GDM1 (cell line): ENCODE data around the gene LAMA2.

Experiments
- DNase-seq: peaks from one replicate; lab custom pipeline; 2025; lab: John Stamatoyannopoulos, UW

The LAMA2 gene

GRCh38 chr6:129516005-129516404 lies 633.1 kb downstream of the LAMA2 start:
- DNase-seq = no peak

DNA sequence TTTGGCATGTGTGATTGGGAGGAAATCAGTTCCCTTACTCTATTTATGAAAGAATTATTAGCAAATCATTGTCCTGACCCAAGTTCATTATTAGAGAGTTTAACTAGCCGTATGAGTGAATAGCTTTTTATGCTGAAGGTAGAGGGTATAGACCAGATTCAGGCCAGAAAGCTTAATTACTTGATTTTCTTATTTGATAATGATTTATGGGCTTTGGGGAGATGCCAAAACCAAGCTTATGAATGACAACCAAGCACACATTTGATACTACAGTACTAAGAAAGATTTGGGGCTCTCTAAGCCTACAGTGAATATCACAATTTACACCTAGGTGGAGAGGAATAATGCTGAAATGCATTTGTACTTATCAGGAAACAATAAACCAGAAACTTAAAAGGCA lies 633.8 kb downstream of the LAMA2 start:
- no peak for DNase-seq

GRCh38 chr6:129517288-129517687 lies 634.4 kb downstream of the LAMA2 start:
- DNase-seq = no peak

- DNase-seq = no peak
These were observed 636.8 kb downstream of the LAMA2 start for GRCh38 chr6:129519750-129520149.

GRCh38 chr6:129521946-129522345 lies 639.0 kb downstream of the LAMA2 start:
- no peak for DNase-seq

- no peak for DNase-seq
These were observed 640.9 kb downstream of the LAMA2 start for GRCh38 chr6:129523816-129524215.

DNA sequence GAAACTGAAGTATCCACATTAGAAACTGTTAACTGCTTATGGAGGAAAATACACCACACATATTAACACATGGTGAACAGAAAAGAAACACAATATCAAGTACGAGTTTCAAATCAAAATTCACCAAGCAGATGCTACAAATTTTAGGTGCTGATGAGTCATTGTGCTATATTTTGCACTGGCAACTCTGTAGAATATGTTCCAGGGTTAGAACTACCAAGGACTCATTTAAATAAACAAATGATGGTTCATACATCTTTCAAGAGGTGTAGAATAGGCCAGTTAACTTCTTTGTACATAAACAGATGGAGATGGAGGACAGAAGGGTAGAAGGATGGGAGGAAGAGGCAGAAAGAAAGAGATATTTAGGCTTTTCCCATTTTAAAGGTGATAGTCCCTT lies 642.1 kb downstream of the LAMA2 start:
- no peak for DNase-seq

GRCh38 chr6:129534926-129535325 lies 652.0 kb downstream of the LAMA2 start:
- no peak for DNase-seq

DNA sequence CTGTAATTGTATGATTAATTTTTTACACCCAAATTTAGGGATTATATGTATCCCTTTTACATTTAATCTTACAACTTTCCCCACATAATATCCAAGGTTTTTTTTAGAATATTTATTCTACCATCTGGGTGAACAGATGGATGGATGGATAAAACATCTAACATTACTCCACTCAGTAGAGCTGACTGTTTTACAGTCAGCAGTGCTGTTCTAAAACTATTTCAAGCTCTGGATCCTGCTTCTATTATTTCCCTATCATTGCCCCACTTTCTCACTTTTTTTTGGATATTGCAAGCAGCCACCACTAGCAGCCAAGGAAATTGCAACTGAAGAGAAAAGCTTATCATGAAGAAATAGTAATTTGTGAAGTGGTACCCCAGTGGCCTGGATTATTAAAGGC lies 653.3 kb downstream of the LAMA2 start:
- no peak for DNase-seq

DNA sequence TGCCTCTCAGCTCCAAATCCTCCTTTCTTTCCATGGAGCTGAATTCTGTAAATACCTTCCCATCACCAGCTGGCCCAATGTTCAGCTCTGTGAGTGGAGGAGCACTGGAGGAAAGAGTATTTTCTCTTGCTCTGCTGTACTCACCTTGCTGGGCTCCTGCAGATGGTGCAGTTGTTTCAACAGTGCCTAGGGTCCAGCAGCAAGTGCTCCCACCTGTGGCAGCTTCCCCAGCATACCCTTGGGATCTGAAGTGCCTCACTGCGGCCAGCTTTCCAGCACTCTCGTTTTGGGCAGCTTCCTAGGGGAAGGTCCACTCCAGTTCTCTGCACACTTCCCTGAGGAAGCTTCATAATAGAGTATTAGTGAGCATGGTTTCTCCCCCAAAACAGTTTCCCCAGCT lies 656.1 kb downstream of the LAMA2 start:
- DNase-seq = no peak

GRCh38 chr6:129542705-129543104 lies 659.8 kb downstream of the LAMA2 start:
- no peak for DNase-seq

GRCh38 chr6:129543981-129544380 lies 661.0 kb downstream of the LAMA2 start:
- no peak for DNase-seq

DNA sequence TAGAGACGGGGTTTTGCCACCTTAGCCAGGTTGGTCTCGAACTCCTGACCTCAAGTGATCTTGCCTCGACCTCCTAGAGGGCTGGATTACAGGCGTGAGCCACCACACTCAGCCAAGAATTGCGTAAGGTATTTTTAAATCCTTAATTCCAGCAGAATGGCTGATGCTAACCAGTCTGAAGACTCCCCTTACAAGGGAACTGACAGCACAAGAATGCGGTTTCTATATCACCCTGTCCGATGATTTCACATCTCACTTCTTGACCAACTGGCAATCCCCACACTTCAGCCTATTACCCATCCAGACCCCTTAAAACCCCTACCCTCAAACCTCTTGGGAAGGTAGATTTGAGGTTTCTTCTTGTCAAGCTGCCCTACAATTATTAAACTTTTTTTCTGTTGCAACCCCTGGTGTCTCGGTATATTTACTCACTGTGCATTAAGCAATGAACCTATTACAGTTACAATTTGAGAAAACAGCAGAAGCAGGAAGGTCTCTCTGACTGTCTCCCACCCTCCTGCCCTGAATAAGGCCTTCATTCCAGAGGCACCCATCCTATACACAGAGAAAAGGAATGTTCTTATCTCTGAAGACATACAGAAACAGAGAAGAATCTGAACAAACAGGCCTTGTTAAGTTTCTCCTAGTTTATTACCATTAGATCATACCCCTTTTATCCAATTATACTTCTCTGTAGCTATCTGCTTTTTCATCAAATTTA lies 662.1 kb downstream of the LAMA2 start:
- no peak for DNase-seq

DNA sequence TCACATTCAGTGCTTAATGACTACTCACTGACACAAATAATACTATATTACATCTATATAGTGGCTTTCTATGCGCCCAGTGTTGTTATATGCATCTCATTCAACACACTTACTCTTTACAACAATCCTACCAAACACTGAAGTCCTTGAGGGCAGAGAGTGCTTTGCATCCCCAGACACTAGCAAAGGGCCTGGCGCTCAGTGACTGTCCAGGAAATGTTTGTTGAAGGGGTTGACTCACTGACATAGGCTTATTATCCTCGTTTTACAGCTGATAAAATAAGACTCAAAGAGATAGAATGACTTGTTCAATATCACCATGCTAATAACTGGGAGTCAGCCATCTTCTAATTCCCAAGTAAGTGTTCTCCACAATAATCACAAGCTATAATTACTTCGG lies 663.8 kb downstream of the LAMA2 start:
- DNase-seq = no peak

DNA sequence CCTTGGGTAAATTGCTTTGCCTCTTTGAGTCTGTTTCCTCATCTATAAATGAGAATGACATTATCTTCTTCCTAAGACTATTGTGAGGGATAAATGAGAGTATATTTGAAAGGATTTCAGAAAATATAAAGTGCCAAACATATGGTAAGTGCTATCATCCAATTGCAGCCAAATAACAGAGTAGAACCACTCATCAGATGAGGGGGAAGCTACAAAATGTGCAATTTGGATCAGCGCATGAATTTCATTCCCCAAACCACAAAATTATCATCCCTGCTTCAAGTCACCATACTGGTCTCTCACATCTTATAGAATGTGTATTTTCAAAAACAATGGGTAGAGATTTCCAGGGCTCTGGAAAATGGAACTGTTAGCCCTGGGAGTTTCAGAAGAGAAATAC lies 668.5 kb downstream of the LAMA2 start:
- no peak for DNase-seq

DNA sequence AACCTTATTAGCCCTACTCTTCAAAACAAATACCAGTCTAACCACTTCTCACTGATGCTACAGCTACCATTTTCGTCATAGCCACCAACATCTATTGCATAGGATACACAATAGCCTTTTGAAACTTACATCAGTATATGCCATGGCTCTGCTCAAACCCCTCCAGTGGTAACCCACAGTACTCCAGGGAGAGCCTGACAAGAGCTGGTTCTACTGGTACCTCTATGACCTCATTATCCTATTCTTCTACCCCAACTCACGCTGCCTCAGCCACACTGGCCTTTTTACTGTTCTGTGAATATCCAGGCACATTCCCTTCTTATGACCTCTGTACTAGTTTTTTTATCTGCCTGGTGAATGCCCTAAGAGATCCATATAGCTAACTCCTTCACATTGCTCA lies 669.5 kb downstream of the LAMA2 start:
- DNase-seq = no peak

DNA sequence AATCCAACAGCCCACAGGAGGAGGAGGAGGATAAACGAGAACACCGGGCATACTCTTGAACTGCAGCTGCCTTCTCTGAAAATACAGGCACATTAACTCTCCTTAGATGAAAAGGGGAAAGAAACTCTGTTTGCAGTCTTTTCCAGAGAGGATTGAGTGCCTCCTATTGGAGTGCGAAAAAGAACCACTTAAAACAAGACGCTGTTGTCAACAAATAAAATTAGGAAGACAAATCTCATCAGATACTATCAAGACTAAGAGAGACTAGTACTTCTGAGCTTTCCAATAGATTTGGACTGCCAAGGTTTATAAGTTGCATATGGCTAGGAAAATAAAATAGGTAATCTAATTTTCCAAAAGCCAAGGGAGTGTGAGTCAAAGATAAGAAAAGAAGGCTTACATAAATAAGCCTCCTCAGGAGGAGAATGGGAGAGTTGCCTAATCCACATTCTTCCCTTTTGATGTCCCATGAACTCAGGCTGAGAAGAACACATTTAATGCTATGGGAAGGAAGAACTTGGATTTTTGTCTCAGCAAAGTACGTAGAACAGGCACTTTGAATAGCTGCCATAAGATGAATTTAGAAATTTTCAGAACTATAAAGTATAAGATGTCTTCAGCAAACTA lies 672.4 kb downstream of the LAMA2 start:
- DNase-seq = no peak

DNA sequence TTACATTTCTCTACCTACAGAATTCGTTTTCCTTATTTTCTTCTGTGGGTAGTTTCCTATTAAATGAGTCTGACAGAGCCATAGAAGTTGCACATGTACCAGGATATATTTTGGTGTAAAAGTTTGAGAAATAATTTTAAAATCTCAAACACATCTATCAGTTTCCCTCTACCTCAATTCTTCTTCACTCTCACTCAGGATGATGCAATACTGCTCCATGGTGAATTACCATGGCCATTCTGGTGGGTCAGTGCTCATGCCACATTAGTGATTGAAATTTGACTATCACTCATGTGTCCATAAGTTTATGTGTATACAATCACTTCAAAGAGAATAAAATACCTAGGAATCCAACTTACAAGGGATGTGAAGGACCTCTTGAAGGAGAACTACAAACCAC lies 675.3 kb downstream of the LAMA2 start:
- DNase-seq = no peak

DNA sequence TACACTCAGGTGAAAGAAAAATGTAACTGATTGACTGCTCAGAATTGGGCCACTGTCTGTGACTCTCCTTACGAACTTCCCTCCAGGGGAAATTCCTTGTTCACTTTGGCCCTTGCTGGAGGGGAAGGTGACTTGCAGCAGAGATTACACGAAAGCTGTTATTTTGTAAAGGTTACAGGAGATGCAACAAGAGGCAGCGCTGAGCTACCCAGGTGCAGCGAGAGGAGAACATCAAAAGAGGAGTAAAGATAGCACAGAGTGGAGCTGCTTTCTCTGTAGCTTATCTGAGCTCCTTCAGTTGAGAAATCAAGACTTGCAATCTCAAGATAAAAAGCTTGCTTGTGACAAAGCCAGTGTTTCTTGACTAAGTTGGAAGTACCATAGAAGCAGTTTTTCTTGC lies 682.4 kb downstream of the LAMA2 start:
- no peak for DNase-seq

DNA sequence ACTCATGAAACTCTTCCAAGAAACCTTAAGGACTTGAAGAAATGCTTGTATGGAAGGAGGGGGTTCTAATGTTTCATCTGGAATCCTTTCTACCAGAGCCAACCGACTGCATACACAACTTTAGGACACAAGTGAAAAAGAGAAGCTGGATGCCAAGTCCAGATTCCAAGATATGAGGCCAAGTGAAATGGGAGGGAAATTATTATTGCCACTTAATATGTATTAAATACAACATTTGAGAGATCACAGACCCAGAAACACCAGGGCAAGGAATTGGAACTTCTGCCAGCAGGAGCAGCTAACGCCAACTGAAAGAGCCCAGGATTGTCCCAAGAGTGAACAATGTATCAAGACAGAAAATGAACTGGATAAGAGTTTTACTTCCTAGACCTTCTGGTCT lies 682.9 kb downstream of the LAMA2 start:
- DNase-seq = no peak
